Stomach (tissue), 9 donors: ENCODE results near the gene HDHD5. TPM values are rescaled to one million over a fixed set of nuclear protein-coding genes. Genes with fewer than 3 reads are reported as not detected.

Source experiments
- DNase-seq, 2 donors: peaks; one replicate each; pipeline versions ENCODE4 v3.0.0 to v3.0.0-alpha.2; 2013 to 2019
- H3K27ac ChIP-seq, 5 donors: fragments of 200-600 bp in 4 of 5; sonication (generic) in 4 of 5; one replicate each; pipeline ENCODE4 v1.5.1; 2013 to 2019; ENCODE audit warnings: mild to moderate bottlenecking in 1 of 5, moderate library complexity in 1 of 5
- H3K27me3 ChIP-seq, 3 donors: fragments of 200-600 bp; sonication (generic); one replicate each; pipeline ENCODE4 v1.5.1; 2017 to 2019; ENCODE audit warnings: mixed run types in 1 of 3
- H3K36me3 ChIP-seq, 4 donors: fragments of 200-600 bp; sonication (generic); 1 replicate in 3 of 4; 2 replicates in 1 of 4; pipeline ENCODE4 v1.5.1; 2016 to 2019
- H3K4me1 ChIP-seq, 4 donors: fragments of 200-600 bp; sonication (generic); one replicate each; pipeline ENCODE4 v1.5.1; 2016 to 2019
- H3K4me3 ChIP-seq, 4 donors: fragments of 200-600 bp; sonication (generic) in 3 of 4; one replicate each; pipeline ENCODE4 v1.5.1; 2016 to 2019; ENCODE audit warnings: mild to moderate bottlenecking in 1 of 4
- H3K9me3 ChIP-seq, 4 donors: fragments of 200-600 bp; sonication (generic); one replicate each; pipeline ENCODE4 v1.5.1; 2016 to 2019
- CTCF ChIP-seq, 7 experiments: fragments of 450-650 bp in 4 of 7; fragments of 200-600 bp in 3 of 7; sonication (generic) in 3 of 7; IDR thresholded peaks; one replicate each; pipeline ENCODE4 v1.5.1; 2016 to 2019; ENCODE audit warnings: antibody characterized with exemption in 7 of 7, control low read depth in 2 of 7, mild to moderate bottlenecking in 1 of 7
- EP300 ChIP-seq: sonication (generic); formaldehyde crosslinking; IDR thresholded peaks from one replicate; pipeline ENCODE4 v1.6.1; 2017; ENCODE audit warnings: antibody characterized with exemption
- POLR2A ChIP-seq, 4 donors: fragments of 450-650 bp; IDR thresholded peaks; one replicate each; pipeline ENCODE4 v1.6.1; 2016; ENCODE audit warnings: antibody characterized with exemption in 4 of 4, control low read depth in 2 of 4, mild to moderate bottlenecking in 1 of 4, moderate library complexity in 1 of 4
- POLR2AphosphoS5 ChIP-seq, 3 donors: sonication (generic); formaldehyde crosslinking; IDR thresholded peaks; one replicate each; pipeline ENCODE4 v1.6.1; 2016; ENCODE audit warnings: antibody characterized with exemption in 3 of 3
- WGBS, 5 donors: extraction: QIAGEN DNeasy Blood & Tissue Kit in 3 of 5; methylation state at CpG; one replicate each; pipeline versions ENCODE4 v1.1.5 to v1.1.7; 2013 to 2018; 5-methylcytosine and 5-hydroxymethylcytosine counted together
- intact Hi-C: fragments of 100-400 bp; cut with DNase I; formaldehyde crosslinking; loops from one replicate; pipeline ENCODE4 v1.15.1; 2023; ENCODE audit warnings: low total_unique reads
- polyA plus RNA-seq, 3 donors: library from polyadenylated mRNA; stranded (reverse); fragments of 200-250 nt; gene quantifications; one replicate each; pipeline ENCODE4 v1.2.3, GENCODE V29; 2013
- total RNA-seq, 5 donors: library from RNA; depleted of rRNA; stranded (reverse); fragments of >200 nt; gene quantifications; one replicate each; pipeline versions ENCODE4 v1.1.0 to v1.2.3, GENCODE V29; 2014 to 2016
- donor health status: healthy with polysubstance abuse.
- donor health status: Bipolar disorder and iron deficiency.
- donor health status: healthy.

Gene HDHD5
- total and polyA plus RNA-seq, 8 donors: 22.8 to 190 (median 34.0) TPM

GRCh38 chr22:17104336-17104935 lies 54.6 kb downstream of the HDHD5 start:
- 79 to 97% (median 92%) methylated on average over 13 to 14 of the region's 14 CpGs for WGBS, 5 donors
- no peak overlapping the region for H3K27ac ChIP-seq
- no peak overlapping the region for H3K4me3 ChIP-seq
- peaks cover 81 to 97% (median 96%) of the 10 kb centered on the region in 4 donors for H3K36me3 ChIP-seq
- intact Hi-C loops: no loop called here
- no peaks in the 10 kb centered on the region for H3K9me3 ChIP-seq
- no peaks in the 10 kb centered on the region for H3K27me3 ChIP-seq
- no peak for DNase-seq
- TF ChIP-seq CTCF (IDR thresholded peaks at IDR 0.05): no peak
- no peak for TF ChIP-seq POLR2AphosphoS5 (IDR thresholded peaks at IDR 0.05)
- TF ChIP-seq POLR2A (IDR thresholded peaks at IDR 0.05): no peak
- no peak for TF ChIP-seq EP300
- peaks cover 0 to 30% (median 0%) of the 10 kb centered on the region in 4 donors for H3K4me1 ChIP-seq

- H3K36me3 ChIP-seq: peaks cover 79 to 97% (median 96%) of the 10 kb centered on the region in 4 donors
- no peak for TF ChIP-seq POLR2A (IDR thresholded peaks at IDR 0.05)
- TF ChIP-seq POLR2AphosphoS5 (IDR thresholded peaks at IDR 0.05): no peak
- TF ChIP-seq EP300: no peak
- peaks cover 0 to 36% (median 0%) of the 10 kb centered on the region in 4 donors for H3K4me1 ChIP-seq
- no peaks in the 10 kb centered on the region for H3K27me3 ChIP-seq
- H3K4me3 ChIP-seq: no peak overlapping the region
- H3K9me3 ChIP-seq: no peaks in the 10 kb centered on the region
- DNase-seq: no peak
- intact Hi-C loops: no loop called here
- no peak overlapping the region for H3K27ac ChIP-seq
- 94 to 98% (median 96%) methylated on average over 9 of the region's 9 CpGs for WGBS, 5 donors
These were observed 55.7 kb downstream of the HDHD5 start for GRCh38 chr22:17103351-17103750.

- Histone ChIP-seq H3K27me3 (no peaks in the 10 kb centered on the region), H3K9me3 (no peaks in the 10 kb centered on the region), H3K36me3 (peaks cover 79 to 97% (median 95%) of the 10 kb centered on the region in 4 donors), H3K4me3 (no peak overlapping the region), H3K4me1 (peaks cover 0 to 36% (median 0%) of the 10 kb centered on the region in 4 donors), H3K27ac (no peak overlapping the region)
- DNase-seq: no peak
- WGBS, 5 donors: 86 to 93% (median 91%) methylated on average over 7 of the region's 7 CpGs
- no peak for TF ChIP-seq POLR2AphosphoS5 (IDR thresholded peaks at IDR 0.05)
- no peak for TF ChIP-seq EP300
- no peak for TF ChIP-seq CTCF (IDR thresholded peaks at IDR 0.05)
- TF ChIP-seq POLR2A (IDR thresholded peaks at IDR 0.05): no peak
- intact Hi-C loops: no loop called here
These were observed 56.8 kb downstream of the HDHD5 start for GRCh38 chr22:17102297-17102667.

GRCh38 chr22:17101475-17102296 lies 57.4 kb downstream of the HDHD5 start:
- DNase-seq: no peak
- no peaks in the 10 kb centered on the region for H3K27me3 ChIP-seq
- 85 to 93% (median 89%) methylated on average over 14 of the region's 14 CpGs for WGBS, 5 donors
- intact Hi-C loops: no loop called here
- peaks cover 74 to 96% (median 94%) of the 10 kb centered on the region in 4 donors for H3K36me3 ChIP-seq
- no peak for TF ChIP-seq CTCF (IDR thresholded peaks at IDR 0.05)
- no peak for TF ChIP-seq POLR2AphosphoS5 (IDR thresholded peaks at IDR 0.05)
- no peak for TF ChIP-seq POLR2A (IDR thresholded peaks at IDR 0.05)
- no peak for TF ChIP-seq EP300
- H3K4me1 ChIP-seq: peaks cover 0 to 42% (median 0%) of the 10 kb centered on the region in 4 donors
- no peaks in the 10 kb centered on the region for H3K9me3 ChIP-seq
- no peak overlapping the region for H3K27ac ChIP-seq
- no peak overlapping the region for H3K4me3 ChIP-seq
